ENCODE measurements around the gene HID1.
A peak's percentile ranks its signal among the peaks of the same experiment; 100 is the strongest.

HID1 gene

DNA sequence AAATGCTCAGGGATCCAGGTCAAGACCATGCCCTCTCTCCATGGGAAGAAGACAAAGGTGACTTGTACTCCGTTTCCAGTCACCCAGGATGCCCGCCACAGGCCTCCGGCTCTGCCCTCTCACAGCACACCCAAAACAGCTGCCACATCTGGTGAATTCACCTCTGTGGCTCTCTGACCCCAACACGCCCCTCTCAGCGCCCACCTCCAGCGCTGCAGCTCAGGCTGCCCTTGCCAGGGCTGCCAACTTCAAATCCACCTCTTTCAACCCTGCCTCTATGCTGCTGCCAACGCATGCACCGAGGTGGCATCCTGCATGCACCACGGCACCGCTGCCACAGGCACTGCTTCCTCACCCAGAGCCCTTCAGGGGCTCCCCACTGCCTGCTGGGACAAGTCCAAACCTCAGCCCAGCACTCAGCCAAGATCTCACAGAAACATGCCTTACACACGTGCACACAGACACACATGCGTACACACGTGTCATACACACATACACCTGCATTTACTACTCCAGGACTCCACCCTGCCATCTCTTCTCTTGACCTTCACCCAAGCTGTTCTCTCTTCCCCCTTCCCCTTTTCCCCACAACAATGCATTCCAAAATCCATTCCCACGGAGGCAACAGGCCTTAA is 7.5 kb downstream of the HID1 start:
- no peak for DNase-seq

DNA sequence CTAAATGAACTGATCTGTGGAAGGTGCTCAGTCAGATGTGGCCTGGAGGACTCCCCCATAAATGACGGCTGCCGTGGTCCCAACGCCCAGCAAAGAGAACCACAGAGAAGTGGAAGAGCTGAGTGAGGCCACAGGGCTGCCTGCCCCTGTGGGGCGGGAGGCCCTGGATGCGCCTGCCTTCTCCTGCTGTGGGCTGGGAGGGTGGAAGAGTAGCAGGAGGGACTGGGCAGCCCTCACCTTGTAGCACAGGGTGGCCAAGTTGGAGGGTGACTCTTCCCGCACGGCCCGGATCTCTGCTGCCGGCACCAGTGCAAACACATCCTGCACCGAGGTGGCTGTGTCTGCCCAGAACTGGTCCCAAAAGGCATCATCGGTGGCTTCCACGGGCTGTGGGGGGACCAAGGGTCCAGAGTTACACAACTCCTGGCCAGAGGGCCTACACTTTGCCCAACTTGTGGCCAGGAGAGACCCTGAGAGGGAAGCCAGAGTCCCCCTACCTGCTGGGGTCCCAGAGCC is 8.3 kb downstream of the HID1 start:
- DNase-seq = no peak

GRCh38 chr17:74963656-74964055 is 8.9 kb downstream of the HID1 start:
- DNase-seq = no peak

DNA sequence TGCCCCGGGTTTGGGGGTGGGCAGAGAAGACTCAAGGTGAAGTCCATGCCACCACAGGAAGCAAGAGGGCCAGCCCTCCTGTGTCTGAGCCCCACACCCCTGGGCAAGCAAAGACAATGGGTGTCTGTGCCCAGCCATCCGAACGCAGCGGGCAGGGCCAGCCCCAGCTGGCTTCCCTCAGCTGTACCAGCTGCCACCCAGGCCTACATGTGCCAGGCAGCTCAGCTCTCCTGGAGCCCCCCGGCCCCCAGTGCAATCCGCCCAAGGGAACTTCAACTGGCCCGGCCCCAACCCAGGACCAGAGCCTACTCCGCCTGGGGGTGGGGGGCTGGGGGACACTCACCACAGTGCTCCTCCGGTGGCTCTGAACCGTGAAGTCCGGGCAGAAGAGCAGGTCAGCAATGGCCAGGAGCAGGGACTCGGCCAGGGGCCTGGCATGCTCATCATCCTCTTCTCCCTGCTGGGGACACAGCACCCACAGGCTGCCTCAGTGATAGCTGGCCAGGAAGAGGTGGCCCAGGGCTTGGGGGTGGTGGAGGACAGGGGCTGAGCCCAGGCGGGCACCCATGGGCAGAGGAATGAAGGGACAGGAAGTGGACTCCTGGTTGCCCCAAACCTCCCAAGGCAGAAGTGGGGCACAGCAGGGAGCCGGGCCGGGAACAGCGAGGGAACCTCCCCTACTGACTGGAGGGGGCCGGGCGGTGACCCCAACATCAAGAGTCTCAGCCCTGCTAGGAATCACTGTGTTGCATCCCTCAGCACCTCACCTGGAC is 9.8 kb downstream of the HID1 start:
- DNase-seq = no peak

GRCh38 chr17:74961657-74962350 is 10.8 kb downstream of the HID1 start:
- peak; percentile 41 for DNase-seq

DNA sequence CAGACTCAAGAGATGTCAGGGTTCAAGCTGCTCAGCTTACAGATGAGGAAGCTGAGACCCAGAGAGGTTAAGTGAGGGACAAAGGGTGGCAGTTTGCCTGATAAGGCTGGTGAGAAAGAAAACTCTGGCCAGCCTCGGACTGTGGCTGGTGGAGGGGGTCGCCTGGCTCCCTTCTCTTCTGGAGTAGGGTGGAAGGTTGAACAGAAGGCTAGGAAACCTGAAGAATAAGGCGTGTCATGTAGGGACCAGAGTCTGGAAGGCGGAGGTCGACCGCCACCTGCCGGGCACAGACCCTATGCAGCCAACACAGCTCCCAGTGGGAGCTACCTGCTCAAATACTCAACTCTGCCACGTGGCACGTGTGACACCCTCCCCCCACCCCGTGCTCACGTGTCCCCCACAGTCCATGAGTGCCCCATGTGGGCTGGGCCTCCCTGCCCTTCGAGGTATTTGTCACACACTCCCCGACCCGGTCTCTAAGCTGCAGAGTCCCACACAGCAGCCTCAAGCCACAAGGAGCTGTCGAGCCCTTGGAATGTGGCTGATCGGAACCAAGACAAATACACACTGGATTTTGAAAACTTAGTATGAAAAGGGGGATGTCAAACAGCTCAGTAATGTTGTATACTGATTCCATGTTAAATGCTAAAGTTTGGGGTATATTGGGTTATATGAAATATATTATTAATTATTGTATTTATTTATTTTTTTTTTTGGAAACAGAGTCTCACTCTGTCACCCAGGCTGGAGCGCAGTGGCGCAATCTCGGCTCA is 11.8 kb downstream of the HID1 start:
- DNase-seq = no peak

DNA sequence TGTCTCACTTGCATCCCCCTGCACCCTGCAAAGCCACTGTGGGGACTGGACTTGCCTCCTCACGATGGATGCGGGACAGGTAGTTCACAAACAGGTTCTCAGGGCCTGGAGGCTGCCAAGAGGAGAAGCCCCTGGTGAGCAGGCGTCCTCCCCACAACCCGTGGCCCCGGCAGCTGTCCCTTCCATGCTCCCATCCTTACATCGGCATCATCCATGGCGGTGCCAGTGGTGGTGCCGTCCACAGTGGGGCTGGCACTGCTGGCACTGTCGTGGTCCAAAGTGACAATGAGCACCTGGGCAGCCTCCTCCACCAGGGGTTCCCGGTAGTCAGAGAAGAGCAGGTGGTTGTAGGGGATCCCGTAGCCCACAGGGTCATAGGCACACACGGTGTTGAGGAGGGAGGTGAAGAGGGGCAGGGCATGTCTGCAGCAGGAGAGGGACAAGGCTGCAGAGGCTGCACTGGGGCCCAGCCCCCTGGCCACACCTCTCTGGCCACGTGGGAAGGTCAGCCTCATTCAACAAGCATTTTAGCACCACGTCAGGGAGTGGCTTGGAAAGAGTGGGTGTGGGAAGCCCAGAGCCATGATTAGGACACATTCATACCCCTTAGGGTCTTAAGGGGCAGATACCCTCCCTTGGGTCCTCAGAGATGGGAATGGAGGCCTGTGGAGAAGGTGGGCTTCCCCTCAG is 12.6 kb downstream of the HID1 start:
- DNase-seq = no peak

DNA sequence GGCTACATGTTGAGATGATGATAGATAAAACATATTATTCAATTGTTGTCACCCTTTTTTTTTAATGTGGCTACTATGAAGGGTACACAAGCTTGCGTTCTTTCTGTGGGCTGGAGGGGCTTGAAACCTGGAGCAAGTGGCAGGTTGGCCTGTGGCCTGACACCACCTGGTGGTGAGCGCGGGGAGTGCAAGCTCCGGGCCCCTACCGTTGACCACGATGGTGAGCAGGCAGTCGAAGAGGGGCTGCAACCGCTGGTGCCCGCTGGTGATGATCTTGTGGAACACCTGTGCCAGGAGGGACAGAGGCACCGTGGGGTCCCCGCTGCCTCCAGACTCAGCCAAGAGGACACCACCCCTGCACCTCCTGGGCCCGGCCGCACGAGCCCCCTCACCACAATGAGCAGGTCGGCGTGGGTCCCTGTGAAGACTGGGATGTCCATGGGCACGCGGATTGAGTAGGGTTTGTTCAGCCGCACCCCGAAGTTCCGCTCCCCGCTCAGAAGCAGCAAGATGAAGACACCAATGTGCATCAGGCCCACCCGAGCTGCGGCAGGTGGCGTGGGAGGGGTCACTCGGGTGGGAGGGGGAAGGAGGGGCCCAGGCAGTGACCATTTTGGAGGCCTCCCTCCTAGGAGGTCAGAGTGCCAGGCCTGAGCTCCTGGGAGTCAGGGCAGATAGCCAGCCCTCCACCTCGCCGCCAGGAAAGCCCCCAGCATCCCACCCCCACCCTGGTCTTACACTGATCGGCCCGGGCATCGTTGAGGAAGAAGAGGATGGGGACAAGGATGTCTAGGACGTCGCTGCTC is 14.4 kb downstream of the HID1 start:
- peak; percentile 22 for DNase-seq

- DNase-seq = no peak
Observed at GRCh38 chr17:74956093-74956492, 16.5 kb downstream of the HID1 start.

DNA sequence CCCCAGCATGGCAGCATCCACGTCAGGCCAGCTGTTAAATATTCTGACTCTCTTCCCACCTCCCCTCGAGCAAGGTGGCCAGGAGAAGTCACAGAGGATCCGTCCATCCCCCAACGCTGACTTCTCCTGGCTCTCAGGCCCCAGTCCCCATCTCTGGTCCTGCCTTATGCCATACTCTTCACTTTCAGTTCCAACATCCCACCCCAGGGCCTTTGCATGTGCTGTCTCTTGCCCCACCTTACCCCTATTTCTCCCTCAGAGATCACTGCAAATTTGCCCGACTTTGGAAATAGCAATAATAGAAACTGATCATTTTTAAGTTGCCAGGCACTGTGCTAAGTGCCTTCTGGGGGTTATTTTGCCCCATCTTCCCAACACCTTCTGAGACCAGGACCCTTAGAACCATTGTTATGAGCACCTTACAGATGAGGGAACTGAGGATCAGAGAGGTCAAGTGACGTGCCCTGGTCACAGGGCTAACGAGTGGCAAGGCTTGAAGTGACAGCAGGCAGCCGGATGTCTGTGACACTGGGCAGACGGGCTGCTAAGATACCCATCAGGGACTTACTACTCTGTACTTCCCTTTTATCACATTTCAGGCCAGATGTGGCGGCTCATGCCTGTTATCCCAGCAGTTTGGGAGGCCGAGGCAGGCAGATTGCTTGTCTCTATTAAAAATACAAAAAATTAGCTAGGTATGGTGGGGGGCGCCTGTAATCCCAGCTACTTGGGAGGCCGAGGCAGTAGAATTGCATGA is 17.7 kb downstream of the HID1 start:
- DNase-seq = no peak

DNA sequence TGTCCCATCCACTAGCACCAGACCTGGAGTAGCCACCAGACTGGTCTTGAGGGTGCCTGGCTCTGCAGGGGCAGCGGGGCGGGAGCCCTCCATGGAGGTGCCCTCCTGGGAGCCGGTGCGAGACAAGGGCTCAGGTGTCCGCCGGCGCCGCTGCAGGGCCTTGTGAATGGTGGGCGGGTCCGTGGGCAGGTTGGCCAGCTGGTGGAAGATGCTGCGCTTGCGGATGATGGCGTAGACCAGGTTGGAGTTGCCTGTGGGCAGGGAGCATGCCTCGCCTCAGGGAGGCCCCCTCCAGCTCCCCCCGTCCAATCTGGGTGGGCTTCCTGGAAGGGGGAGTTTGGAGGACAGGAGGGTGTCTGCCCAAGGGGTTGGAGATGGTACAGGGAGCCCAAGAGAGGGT is 18.4 kb downstream of the HID1 start:
- DNase-seq = no peak

GRCh38 chr17:74953134-74953687 is 19.3 kb downstream of the HID1 start:
- DNase-seq = no peak

DNA sequence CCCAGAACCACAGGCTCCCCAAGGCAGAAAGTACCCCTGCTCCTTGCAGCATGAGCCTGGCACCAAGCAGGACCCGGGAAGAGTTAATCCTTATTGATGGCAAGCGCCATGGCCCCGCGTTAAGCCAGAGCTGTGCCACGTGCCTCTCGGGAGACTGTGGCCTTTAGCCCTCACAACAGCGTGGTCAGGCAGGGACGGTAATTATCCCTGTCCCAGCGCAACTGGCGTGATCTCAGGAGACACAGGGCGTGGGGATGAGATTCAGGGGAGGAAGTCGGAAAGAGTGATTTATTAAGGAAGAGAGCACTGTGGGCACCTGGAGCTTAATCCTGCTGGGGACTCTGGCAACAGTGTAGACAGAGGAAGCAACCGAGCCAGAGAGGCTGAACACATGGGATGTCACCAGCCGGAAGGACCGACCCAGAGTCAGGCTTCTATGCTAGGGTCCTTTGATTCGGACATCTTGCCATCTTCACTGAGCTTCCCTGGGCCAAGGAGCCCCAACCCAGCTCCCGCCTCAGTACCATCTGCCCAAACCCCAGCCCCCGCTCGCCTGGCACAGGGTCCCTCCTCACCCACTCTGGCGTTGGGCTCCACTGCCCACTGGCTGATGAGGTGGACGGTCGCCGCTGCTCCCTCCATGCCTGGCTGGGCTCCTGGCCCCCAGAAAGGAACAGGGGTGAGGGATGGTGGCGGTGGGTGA is 20.0 kb downstream of the HID1 start:
- no peak for DNase-seq

- no peak for DNase-seq
Observed at GRCh38 chr17:74951680-74952421, 20.7 kb downstream of the HID1 start.

- DNase-seq = no peak
Observed at GRCh38 chr17:74951065-74951464, 21.5 kb downstream of the HID1 start.

DNA sequence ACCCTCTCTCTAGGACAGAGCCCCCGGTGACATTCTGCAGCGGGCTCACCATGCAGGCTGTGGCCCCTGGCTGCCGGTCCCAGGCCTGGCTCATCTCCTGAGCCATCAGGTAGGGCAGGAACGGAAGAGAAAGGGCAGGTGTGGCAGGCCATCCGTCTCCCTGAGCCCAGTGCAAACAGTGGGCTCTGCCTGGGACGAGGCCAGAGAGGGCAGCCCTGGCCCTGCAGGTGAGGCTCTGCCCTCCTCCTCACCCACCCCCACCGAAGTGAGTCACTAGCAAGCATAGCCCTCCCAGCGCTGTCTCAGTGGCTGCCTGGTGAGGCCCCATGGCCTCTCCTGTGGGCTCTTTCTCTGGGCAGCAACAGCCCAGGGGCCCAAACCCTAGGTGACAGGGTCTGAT is 22.4 kb downstream of the HID1 start:
- no peak for DNase-seq

DNA sequence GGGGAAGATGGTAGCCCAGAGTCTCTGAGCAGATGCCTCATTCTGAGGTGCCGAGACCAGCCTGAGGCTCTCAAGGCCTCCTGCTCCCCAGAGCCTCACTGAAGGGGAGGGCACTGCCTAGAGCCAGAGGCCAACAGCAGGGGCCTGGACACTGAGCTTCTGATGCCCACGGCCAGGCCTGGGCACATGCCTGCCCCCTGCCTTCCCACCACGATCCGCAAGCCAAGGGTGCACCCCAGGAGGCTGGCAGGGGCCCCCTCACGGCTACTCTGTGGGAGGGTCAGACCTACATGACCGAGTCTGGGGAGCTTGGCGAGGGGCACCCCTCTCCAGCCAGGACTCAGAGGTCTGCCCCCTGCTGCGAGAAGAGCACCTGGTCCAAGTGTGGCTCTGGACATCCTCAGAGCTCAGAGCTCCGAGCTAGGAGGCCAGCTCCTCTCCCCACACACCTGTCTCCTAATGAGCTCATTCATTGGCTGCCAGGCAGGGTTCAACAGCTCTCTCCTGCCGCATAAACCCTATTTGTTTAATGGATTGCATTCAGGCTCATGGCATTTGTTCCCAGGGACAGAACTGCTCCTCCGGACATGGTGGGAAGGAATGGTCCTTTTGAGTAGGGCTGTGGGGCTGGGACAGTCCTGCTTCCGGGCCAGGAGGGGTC is 23.0 kb downstream of the HID1 start:
- no peak for DNase-seq

- no peak for DNase-seq
Observed at GRCh38 chr17:74947041-74947754, 25.4 kb downstream of the HID1 start.
